ENCODE results near the gene ACP5.

The ACP5 gene

GRCh38 chr19:11547929-11548700 lies 29.3 kb downstream of the ACP5 start:
- no peak for DNase-seq

- DNase-seq: no peak
Measured at GRCh38 chr19:11541238-11541637, 36.2 kb downstream of the ACP5 start.

- DNase-seq: no peak
Measured at GRCh38 chr19:11540645-11541044, 36.8 kb downstream of the ACP5 start.

GRCh38 chr19:11539495-11540365 lies 37.7 kb downstream of the ACP5 start:
- DNase-seq: no peak

GRCh38 chr19:11538232-11539036 lies 39.0 kb downstream of the ACP5 start, which contains the start of gene CNN1:
TSS of gene CNN1 (plus strand) at chr19:11538851. CDS start at chr19:11538928, 77 bp downstream.
- no peak for DNase-seq

GRCh38 chr19:11535792-11536595 lies 41.5 kb downstream of the ACP5 start:
- DNase-seq: peak; percentile 87

GRCh38 chr19:11534948-11535347 lies 42.5 kb downstream of the ACP5 start:
- DNase-seq: no peak

GRCh38 chr19:11534538-11534937 lies 42.9 kb downstream of the ACP5 start:
- no peak for DNase-seq

GRCh38 chr19:11530432-11530831 lies 47.0 kb downstream of the ACP5 start:
- DNase-seq: peak; percentile 74

GRCh38 chr19:11528551-11529341 lies 48.7 kb downstream of the ACP5 start, which contains the start of gene ECSIT:
TSS of gene ECSIT (minus strand) at chr19:11529134. CDS start at chr19:11519170, 9,964 bp downstream.
- DNase-seq: peak; percentile 96

All from stimulated activated CD4-positive, alpha-beta T cell treated with anti-CD3 and anti-CD28 coated beads, Interleukin-1b, Interleukin-23, amount 100 ng/mL, for 48 hours (primary cell).